Caco-2 (cell line): ENCODE results near the gene CTSZ. TPM values are rescaled to one million over a fixed set of nuclear protein-coding genes. Genes with fewer than 3 reads are reported as not detected.

ENCODE experiments used
- BruUV-seq: library from RNA; stranded (reverse); fragments of 400-500 nt; replicated peaks from 2 replicates; lab custom pipeline; 2021; lab: Mats Ljungman, UMichigan
- CTCF ChIA-PET: fragments of 300-600 bp; sonication (Branson Sonifier 250); formaldehyde crosslinking; loops from one replicate; lab custom pipeline; 2022; ENCODE audit warnings: antibody characterized with exemption; lab: Charles Lee
- POLR2A ChIA-PET: fragments of 300-600 bp; sonication (Branson Sonifier 250); formaldehyde crosslinking; loops from one replicate; lab custom pipeline; 2022; ENCODE audit warnings: antibody characterized with exemption; lab: Charles Lee
- DNase-seq, 2 experiments: peaks; one replicate each; pipeline versions ENCODE4 v3.0.0 to v3.0.0-alpha.2; 2020 to 2022
- H3K27me3 ChIP-seq: replicated peaks from 2 replicates; pipeline ENCODE4 v1.6.0; 2011; ENCODE audit warnings: low read length; ENCODE audit not compliant: control insufficient read depth, insufficient read depth
- H3K36me3 ChIP-seq: 2 replicates; pipeline ENCODE4 v1.5.1; 2011; ENCODE audit warnings: low read length; ENCODE audit not compliant: control insufficient read depth, insufficient read depth
- H3K4me1 ChIP-seq: fragments of 250-450 bp; sonication (Bioruptor Pico); 2 replicates; pipeline ENCODE4 v1.5.1; 2020; ENCODE audit warnings: mild to moderate bottlenecking
- H3K4me3 ChIP-seq: 2 replicates; pipeline ENCODE4 v1.5.1; 2011; ENCODE audit warnings: low read depth, mild to moderate bottlenecking, control low read depth, low read length
- H3K9me3 ChIP-seq: fragments of 250-450 bp; sonication (Bioruptor Pico); 2 replicates; pipeline ENCODE4 v1.5.1; 2020; ENCODE audit warnings: mild to moderate bottlenecking, moderate library complexity
- H3K27ac Mint-ChIP-seq: one replicate; pipeline ENCODE4 v1.8.0; 2022; ENCODE audit warnings: mixed read lengths; ENCODE audit not compliant: unreplicated experiment
- H3K27me3 Mint-ChIP-seq: one replicate; pipeline ENCODE4 v1.8.0; 2022; ENCODE audit warnings: mixed read lengths; ENCODE audit not compliant: insufficient read depth, unreplicated experiment
- H3K36me3 Mint-ChIP-seq: one replicate; pipeline ENCODE4 v1.8.0; 2022; ENCODE audit warnings: mild to moderate bottlenecking, mixed read lengths; ENCODE audit not compliant: insufficient read depth, unreplicated experiment
- H3K4me1 Mint-ChIP-seq: one replicate; pipeline ENCODE4 v1.8.0; 2022; ENCODE audit warnings: low read depth, mixed read lengths; ENCODE audit not compliant: unreplicated experiment
- H3K4me3 Mint-ChIP-seq: one replicate; pipeline ENCODE4 v1.8.0; 2022; ENCODE audit warnings: mild to moderate bottlenecking, moderate library complexity, mixed read lengths; ENCODE audit not compliant: unreplicated experiment
- H3K9me3 Mint-ChIP-seq: one replicate; pipeline ENCODE4 v1.8.0; 2022; ENCODE audit warnings: mixed read lengths; ENCODE audit not compliant: unreplicated experiment
- intact Hi-C: fragments of 100-400 bp; cut with micrococcal nuclease; formaldehyde crosslinking; loops from one replicate; pipeline ENCODE4 v1.10.0; 2022; ENCODE audit not compliant: unreplicated experiment
- total RNA-seq: library from RNA; stranded (reverse); gene quantifications from 2 replicates; pipeline ENCODE4 v1.2.3, GENCODE V29; 2022
- TF ChIP-seq, protein P1 (sequence below), 2 experiments: fragments of 200-600 bp in 1 of 2; IDR thresholded peaks; 1 replicate in 1 of 2; 2 replicates in 1 of 2; pipeline versions ENCODE4 v1.5.1 to v1.8.0; 2011 to 2022; ENCODE audit warnings: antibody characterized with exemption in 1 of 2, control low read depth in 1 of 2, inconsistent platforms in 1 of 2, low read depth in 1 of 2, low read length in 1 of 2, mild to moderate bottlenecking in 1 of 2, moderate library complexity in 1 of 2; ENCODE audit not compliant: insufficient read depth in 1 of 2, severe bottlenecking in 1 of 2, unreplicated experiment in 1 of 2

The CTSZ gene
- total RNA-seq, 1 experiment from 2014 or later = 228 TPM

DNA sequence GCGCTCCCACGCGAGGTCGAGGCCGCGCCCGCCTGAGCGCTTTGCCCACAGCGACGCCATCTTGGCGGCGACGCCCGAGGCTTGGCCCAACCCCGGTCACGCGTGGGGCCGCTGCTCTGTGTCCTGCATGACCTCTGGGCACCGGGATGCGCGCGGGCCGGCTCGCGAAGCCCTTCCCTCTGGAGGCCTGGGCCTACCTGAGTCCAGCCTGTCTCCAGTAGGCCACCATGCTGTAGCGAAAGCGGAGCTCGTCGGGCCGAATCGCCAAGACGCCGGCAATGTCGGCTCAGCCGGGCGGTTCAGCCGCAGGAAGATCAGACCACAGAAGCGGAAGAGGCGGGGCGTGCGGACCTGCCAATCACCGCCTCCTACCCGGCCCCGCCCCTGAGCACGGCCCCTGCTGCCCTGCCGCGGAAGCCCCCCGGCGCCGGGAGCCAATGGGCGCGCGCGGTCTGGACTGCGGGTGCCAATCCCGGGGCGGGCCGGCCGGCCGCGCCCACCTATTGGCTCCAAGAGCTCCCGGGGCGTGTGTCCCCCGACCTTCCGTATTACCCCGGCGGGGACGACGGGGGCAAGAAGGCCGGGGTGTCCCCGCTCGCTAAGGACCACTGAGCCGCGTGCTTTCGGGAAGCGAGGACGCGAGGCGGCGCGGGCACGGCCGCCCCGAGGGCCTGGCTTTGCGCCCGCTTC, 25.1 kb upstream of the CTSZ start, which contains the start of gene ATP5F1E:
ATP5F1E (minus strand) TSS at position 313 of the 690 bp plus-strand sequence; CDS start at position 229, 84 bp downstream.
- H3K27ac Mint-ChIP-seq = peak within 1 kb of the TSS; percentile 90
- intact Hi-C loops = loop anchor here (1.0 to 5.0 kb wide), 6 partner anchors 10 to 160 kb away; partner anchors contain the start of genes CTSZ, NELFCD and PRELID3B
- peaks cover 93% of the 10 kb centered on the region for H3K36me3 Mint-ChIP-seq
- peaks cover 15% of the 10 kb centered on the region for H3K36me3 ChIP-seq
- POLR2A ChIA-PET = interaction anchor here (0.6 to 2.3 kb wide), 27 partner anchors 10 to 908 kb away, joined by 3 to 56 read pairs (median 6); partner anchors contain the start of genes FAM217B, NELFCD, PPP1R3D and PRELID3B
- peak within 1 kb of the TSS; percentile 85 for H3K4me3 Mint-ChIP-seq
- TF ChIP-seq, protein P1, sequence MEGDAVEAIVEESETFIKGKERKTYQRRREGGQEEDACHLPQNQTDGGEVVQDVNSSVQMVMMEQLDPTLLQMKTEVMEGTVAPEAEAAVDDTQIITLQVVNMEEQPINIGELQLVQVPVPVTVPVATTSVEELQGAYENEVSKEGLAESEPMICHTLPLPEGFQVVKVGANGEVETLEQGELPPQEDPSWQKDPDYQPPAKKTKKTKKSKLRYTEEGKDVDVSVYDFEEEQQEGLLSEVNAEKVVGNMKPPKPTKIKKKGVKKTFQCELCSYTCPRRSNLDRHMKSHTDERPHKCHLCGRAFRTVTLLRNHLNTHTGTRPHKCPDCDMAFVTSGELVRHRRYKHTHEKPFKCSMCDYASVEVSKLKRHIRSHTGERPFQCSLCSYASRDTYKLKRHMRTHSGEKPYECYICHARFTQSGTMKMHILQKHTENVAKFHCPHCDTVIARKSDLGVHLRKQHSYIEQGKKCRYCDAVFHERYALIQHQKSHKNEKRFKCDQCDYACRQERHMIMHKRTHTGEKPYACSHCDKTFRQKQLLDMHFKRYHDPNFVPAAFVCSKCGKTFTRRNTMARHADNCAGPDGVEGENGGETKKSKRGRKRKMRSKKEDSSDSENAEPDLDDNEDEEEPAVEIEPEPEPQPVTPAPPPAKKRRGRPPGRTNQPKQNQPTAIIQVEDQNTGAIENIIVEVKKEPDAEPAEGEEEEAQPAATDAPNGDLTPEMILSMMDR (IDR thresholded peaks at IDR 0.05; ENCODE audit: insufficient read depth in 1 of 2, low read depth in 1 of 2, low read length in 1 of 2, severe bottlenecking in 1 of 2, unreplicated experiment in 1 of 2) = peak in 1 of 2 experiments; percentile 32
- no peaks in the 10 kb centered on the region for H3K9me3 ChIP-seq
- BruUV-seq = no TSS peak
- H3K27me3 Mint-ChIP-seq = no peaks in the 10 kb centered on the region
- H3K4me1 Mint-ChIP-seq = peaks cover 13% of the 10 kb centered on the region
- no peaks in the 10 kb centered on the region for H3K27me3 ChIP-seq
- H3K4me3 ChIP-seq = peak within 1 kb of the TSS; percentile 94
- CTCF ChIA-PET = interaction anchor here (0.6 to 1.3 kb wide), 18 partner anchors 8 to 792 kb away, joined by 3 to 11 read pairs (median 4); partner anchors contain the start of genes NELFCD, PRELID3B and TUBB1
- peaks cover 21% of the 10 kb centered on the region for H3K4me1 ChIP-seq
- H3K9me3 Mint-ChIP-seq = no peaks in the 10 kb centered on the region
- DNase-seq = peak; percentile 99 to 100

DNA sequence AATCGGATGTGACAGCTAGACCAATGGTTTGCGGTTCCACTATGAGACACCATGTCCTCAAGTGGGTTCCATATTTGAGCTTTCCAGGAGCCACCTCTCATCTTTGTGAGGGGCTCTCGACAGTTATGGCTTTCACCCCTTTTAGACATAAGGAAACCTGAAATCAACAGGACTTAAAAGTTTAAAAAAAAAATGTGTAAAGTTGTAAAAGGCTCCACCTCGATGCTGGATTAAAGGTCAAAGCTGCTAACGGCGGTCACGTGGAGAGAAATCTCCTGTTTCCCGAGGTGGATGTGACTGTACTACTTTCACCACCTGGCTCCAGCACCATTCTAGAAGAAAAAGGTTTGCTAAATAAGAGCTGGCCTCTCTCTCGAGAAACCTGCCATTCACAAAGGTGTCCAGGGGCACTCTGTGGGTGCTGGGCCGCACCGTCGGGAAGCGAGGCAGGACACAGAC, 24.5 kb upstream of the CTSZ start:
- Histone ChIP-seq H3K4me1 (peaks cover 21% of the 10 kb centered on the region), H3K4me3 (peak overlapping the region; percentile 94), H3K36me3 (peaks cover 13% of the 10 kb centered on the region), H3K27me3 (no peaks in the 10 kb centered on the region), H3K9me3 (no peaks in the 10 kb centered on the region)
- peaks cover 13% of the 10 kb centered on the region for H3K4me1 Mint-ChIP-seq
- H3K9me3 Mint-ChIP-seq = no peaks in the 10 kb centered on the region
- DNase-seq = no peak
- H3K27me3 Mint-ChIP-seq = no peaks in the 10 kb centered on the region
- peaks cover 93% of the 10 kb centered on the region for H3K36me3 Mint-ChIP-seq
- TF ChIP-seq, protein P1 (IDR thresholded peaks at IDR 0.05; ENCODE audit: insufficient read depth in 1 of 2, low read depth in 1 of 2, low read length in 1 of 2, severe bottlenecking in 1 of 2, unreplicated experiment in 1 of 2) = no peak
- H3K27ac Mint-ChIP-seq = peak overlapping the region; percentile 90
- CTCF ChIA-PET = interaction anchor here (0.6 to 1.3 kb wide), 10 partner anchors 11 to 791 kb away, joined by 3 to 11 read pairs (median 5); partner anchors contain the start of genes NELFCD and PRELID3B
- POLR2A ChIA-PET = interaction anchor here (0.6 to 2.3 kb wide), 11 partner anchors 10 to 643 kb away, joined by 4 to 56 read pairs (median 12); partner anchors contain the start of genes NELFCD, PRELID3B, TUBB1 and VAPB
- BruUV-seq = no TSS peak
- peak overlapping the region; percentile 85 for H3K4me3 Mint-ChIP-seq
- intact Hi-C loops = loop anchor here (1.0 to 5.0 kb wide), 6 partner anchors 11 to 159 kb away; partner anchors contain the start of genes CTSZ, NELFCD and PRELID3B
